SU-DHL-6 (cell line): ENCODE data around the gene NFIA.

ENCODE experiments used
- H2AFZ ChIP-seq: fragments of 200-600 bp; sonication (generic); 2 replicates; pipeline ENCODE4 v1.6.1; 2014; ENCODE audit warnings: low read depth, mild to moderate bottlenecking, moderate library complexity, mixed read lengths, antibody characterized with exemption, low read length; ENCODE audit not compliant: severe bottlenecking
- H3F3A ChIP-seq: fragments of 200-600 bp; shearing (Covaris generic); 2 replicates; pipeline ENCODE4 v1.6.0; 2016; ENCODE audit warnings: antibody characterized with exemption, mild to moderate bottlenecking; ENCODE audit not compliant: insufficient read depth
- H3K27ac ChIP-seq: fragments of 200-600 bp; sonication (generic); 2 replicates; pipeline ENCODE4 v1.5.1; 2016; ENCODE audit warnings: low read depth, mild to moderate bottlenecking, low read length, moderate library complexity, mixed read lengths
- H3K27me3 ChIP-seq: fragments of 200-600 bp; sonication (generic), shearing (Covaris generic); 2 replicates; pipeline ENCODE4 v1.6.0; 2014; ENCODE audit warnings: mild to moderate bottlenecking, low read length
- H3K36me3 ChIP-seq: fragments of 200-600 bp; sonication (generic); 2 replicates; pipeline ENCODE4 v1.6.1; 2014; ENCODE audit warnings: mild to moderate bottlenecking, low read length, mixed read lengths
- H3K4me2 ChIP-seq: fragments of 300-600, 200-600 bp; shearing (Covaris generic), sonication (generic); 2 replicates; pipeline ENCODE4 v1.6.0; 2014; ENCODE audit warnings: low read length, low read depth, mild to moderate bottlenecking; ENCODE audit not compliant: poor library complexity, severe bottlenecking
- H3K4me3 ChIP-seq: fragments of 200-600 bp; sonication (generic); 2 replicates; pipeline ENCODE4 v1.5.1; 2014; ENCODE audit warnings: antibody characterized with exemption, low read length, mild to moderate bottlenecking, mixed read lengths; ENCODE audit not compliant: insufficient read depth, poor library complexity, severe bottlenecking
- H3K79me2 ChIP-seq: fragments of 200-600 bp; sonication (generic); 2 replicates; pipeline ENCODE4 v1.6.1; 2014; ENCODE audit warnings: mild to moderate bottlenecking, low read length, moderate library complexity; ENCODE audit not compliant: insufficient read depth
- H3K9ac ChIP-seq: fragments of 200-600 bp; sonication (generic); 2 replicates; pipeline ENCODE4 v1.7.0; 2014; ENCODE audit warnings: mild to moderate bottlenecking, low read length
- H3K9me2 ChIP-seq: fragments of 200-600 bp; sonication (generic); replicated peaks from 2 replicates; pipeline ENCODE4 v1.6.1; 2014; ENCODE audit warnings: low read length; ENCODE audit not compliant: insufficient read depth
- H3K9me3 ChIP-seq: fragments of 200-600 bp; sonication (generic); 2 replicates; pipeline ENCODE4 v1.6.1; 2014; ENCODE audit warnings: low read length, mixed read lengths; ENCODE audit not compliant: insufficient read depth
- H4K20me1 ChIP-seq: fragments of 200-600 bp; sonication (generic); 2 replicates; pipeline ENCODE4 v1.6.1; 2014; ENCODE audit warnings: low read depth, mild to moderate bottlenecking, antibody characterized with exemption, low read length, moderate library complexity, mixed read lengths
- EZH2phosphoT487 ChIP-seq: fragments of 200-600 bp; sonication (generic), shearing (Covaris generic); conservative IDR thresholded peaks from 2 replicates; pipeline ENCODE4 v1.6.1; 2018; ENCODE audit warnings: mild to moderate bottlenecking, antibody characterized with exemption, low read length, moderate library complexity, mixed read lengths
- TF ChIP-seq, protein P1 (sequence below): fragments of 200-600 bp; sonication (generic); IDR thresholded peaks from one replicate; pipeline ENCODE4 v1.5.1; 2017; ENCODE audit warnings: antibody characterized with exemption, mild to moderate bottlenecking, low read length, moderate library complexity; ENCODE audit not compliant: insufficient read depth, poor library complexity, severe bottlenecking

NFIA gene

DNA sequence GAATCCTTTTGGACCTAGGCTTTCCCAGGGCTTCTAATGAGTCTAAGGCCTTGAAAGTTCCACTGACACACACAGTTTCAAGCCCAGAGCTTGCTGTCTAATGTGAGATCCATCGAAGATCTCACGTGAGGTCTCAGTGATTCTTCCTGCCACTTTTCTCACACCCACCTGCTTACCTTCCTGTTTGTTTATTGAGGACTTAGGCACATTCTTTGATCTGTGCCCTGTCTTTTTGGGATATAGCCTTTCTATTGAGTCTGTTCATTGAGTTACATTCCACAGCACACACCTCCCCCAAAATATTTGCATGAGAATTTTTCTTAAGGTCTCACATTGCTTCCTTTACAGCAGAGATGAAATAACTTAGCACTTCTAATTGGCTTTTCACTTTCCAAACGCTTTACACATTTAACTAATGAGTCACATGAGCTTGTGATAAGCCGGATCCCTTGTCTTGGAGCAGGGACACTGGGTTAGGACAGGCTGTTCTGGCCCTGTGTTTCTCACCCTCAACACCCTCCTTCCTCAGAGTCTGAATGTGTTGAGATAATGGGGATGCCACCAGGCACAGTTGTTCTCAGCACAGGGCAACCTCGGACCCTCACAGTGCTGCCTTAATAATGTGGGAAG, 354.2 kb downstream of the NFIA start:
- no peak for TF ChIP-seq EZH2phosphoT487
- TF ChIP-seq, protein P1, sequence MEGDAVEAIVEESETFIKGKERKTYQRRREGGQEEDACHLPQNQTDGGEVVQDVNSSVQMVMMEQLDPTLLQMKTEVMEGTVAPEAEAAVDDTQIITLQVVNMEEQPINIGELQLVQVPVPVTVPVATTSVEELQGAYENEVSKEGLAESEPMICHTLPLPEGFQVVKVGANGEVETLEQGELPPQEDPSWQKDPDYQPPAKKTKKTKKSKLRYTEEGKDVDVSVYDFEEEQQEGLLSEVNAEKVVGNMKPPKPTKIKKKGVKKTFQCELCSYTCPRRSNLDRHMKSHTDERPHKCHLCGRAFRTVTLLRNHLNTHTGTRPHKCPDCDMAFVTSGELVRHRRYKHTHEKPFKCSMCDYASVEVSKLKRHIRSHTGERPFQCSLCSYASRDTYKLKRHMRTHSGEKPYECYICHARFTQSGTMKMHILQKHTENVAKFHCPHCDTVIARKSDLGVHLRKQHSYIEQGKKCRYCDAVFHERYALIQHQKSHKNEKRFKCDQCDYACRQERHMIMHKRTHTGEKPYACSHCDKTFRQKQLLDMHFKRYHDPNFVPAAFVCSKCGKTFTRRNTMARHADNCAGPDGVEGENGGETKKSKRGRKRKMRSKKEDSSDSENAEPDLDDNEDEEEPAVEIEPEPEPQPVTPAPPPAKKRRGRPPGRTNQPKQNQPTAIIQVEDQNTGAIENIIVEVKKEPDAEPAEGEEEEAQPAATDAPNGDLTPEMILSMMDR, result no peak
- no peak overlapping the region for H3K9ac ChIP-seq
- no peaks in the 10 kb centered on the region for H3F3A ChIP-seq
- H2AFZ ChIP-seq, result no peak overlapping the region
- no peaks in the 10 kb centered on the region for H3K36me3 ChIP-seq
- H3K9me2 ChIP-seq, result no peaks in the 10 kb centered on the region
- no peaks in the 10 kb centered on the region for H4K20me1 ChIP-seq
- no peak overlapping the region for H3K4me3 ChIP-seq
- H3K27me3 ChIP-seq, result no peaks in the 10 kb centered on the region
- H3K9me3 ChIP-seq, result no peaks in the 10 kb centered on the region
- no peak overlapping the region for H3K4me2 ChIP-seq
- H3K79me2 ChIP-seq, result no peaks in the 10 kb centered on the region
- H3K27ac ChIP-seq, result no peak overlapping the region

DNA sequence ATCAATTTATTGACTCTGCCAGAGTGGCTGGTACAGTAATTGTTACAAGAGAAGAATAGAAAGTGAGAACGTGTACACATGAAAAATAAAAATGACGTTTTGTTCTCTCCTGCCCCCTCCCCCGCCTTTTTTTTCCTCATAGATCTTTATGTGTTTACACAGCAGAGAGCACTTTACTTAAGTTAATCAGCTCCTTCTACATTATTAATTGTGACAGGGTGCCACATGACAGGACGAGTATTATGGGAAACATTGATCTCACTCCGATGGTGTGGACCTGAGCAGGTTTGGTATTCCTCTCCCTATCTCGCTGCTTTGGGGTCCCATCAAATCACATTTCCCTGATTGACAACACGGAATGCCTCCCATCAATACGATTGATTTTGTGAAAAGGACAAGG, 356.9 kb downstream of the NFIA start:
- Histone ChIP-seq H3K9me3 (no peaks in the 10 kb centered on the region), H3K27ac (no peak overlapping the region), H3K79me2 (no peaks in the 10 kb centered on the region), H3K4me3 (no peak overlapping the region), H2AFZ (no peak overlapping the region), H3F3A (no peaks in the 10 kb centered on the region), H3K9ac (no peak overlapping the region), H3K27me3 (no peaks in the 10 kb centered on the region), H3K36me3 (no peaks in the 10 kb centered on the region), H3K9me2 (no peaks in the 10 kb centered on the region), H3K4me2 (no peak overlapping the region), H4K20me1 (no peaks in the 10 kb centered on the region)
- TF ChIP-seq, protein P1, result no peak
- TF ChIP-seq EZH2phosphoT487, result no peak

GRCh38 chr1:61441723-61442262, 359.4 kb downstream of the NFIA start:
- H3K79me2 ChIP-seq, result no peaks in the 10 kb centered on the region
- H3K9me2 ChIP-seq, result no peaks in the 10 kb centered on the region
- no peak overlapping the region for H2AFZ ChIP-seq
- H3K4me3 ChIP-seq, result no peak overlapping the region
- H3K9ac ChIP-seq, result no peak overlapping the region
- no peaks in the 10 kb centered on the region for H3F3A ChIP-seq
- no peak overlapping the region for H3K4me2 ChIP-seq
- no peaks in the 10 kb centered on the region for H3K9me3 ChIP-seq
- TF ChIP-seq, protein P1, result no peak
- no peak for TF ChIP-seq EZH2phosphoT487
- H4K20me1 ChIP-seq, result no peaks in the 10 kb centered on the region
- no peak overlapping the region for H3K27ac ChIP-seq
- H3K36me3 ChIP-seq, result no peaks in the 10 kb centered on the region
- no peaks in the 10 kb centered on the region for H3K27me3 ChIP-seq
